SIG-M5 treated with dmso at 0.1 percent for 504 hours (cell line): ENCODE measurements around the gene HOXA11.

ENCODE experiments used
- DNase-seq: peaks from one replicate; lab custom pipeline; 2025; ENCODE audit not compliant: unreplicated experiment; lab: John Stamatoyannopoulos, UW

HOXA11 gene

DNA sequence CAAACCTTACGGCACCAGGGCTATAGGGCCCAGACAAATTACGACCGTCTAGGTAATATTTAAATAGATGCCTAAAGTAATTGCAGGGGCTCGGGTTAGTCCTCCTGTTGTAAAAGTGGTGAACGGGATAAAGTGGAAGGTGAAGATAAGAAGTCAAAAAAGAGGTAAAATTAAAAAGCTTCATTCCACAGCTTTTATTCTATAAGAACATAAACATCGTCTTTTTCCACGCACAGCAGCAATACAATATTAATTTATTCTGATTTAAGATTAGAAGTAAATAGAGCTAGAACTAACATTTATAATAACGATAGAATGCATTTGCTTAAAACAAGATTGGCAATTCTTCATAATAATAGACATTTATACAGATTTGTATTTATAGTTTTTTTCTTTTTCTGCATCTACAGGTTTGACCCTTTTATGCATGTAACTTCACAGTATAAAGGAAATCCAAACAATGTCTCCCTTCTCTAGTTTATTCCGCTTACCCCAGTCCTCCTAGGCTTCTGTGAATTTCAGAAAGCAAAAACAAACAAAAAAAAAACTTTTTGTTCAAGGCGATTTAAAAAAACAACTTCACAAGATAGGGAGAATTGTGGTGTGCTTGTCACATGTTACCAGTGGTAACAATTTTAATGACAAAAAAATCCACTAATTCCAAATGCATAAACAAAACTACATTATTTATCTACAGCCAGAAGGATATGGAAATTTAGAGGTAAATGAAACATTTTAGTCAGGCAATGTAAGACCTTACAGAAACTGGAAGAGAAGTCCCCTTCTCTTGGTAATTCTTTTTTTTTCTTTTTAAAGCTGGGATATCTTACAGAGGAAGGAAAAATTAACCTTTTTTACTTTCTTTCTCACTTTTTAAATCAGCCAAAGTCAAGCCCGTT lies 14.4 kb downstream of the HOXA11 start:
- DNase-seq: no peak

DNA sequence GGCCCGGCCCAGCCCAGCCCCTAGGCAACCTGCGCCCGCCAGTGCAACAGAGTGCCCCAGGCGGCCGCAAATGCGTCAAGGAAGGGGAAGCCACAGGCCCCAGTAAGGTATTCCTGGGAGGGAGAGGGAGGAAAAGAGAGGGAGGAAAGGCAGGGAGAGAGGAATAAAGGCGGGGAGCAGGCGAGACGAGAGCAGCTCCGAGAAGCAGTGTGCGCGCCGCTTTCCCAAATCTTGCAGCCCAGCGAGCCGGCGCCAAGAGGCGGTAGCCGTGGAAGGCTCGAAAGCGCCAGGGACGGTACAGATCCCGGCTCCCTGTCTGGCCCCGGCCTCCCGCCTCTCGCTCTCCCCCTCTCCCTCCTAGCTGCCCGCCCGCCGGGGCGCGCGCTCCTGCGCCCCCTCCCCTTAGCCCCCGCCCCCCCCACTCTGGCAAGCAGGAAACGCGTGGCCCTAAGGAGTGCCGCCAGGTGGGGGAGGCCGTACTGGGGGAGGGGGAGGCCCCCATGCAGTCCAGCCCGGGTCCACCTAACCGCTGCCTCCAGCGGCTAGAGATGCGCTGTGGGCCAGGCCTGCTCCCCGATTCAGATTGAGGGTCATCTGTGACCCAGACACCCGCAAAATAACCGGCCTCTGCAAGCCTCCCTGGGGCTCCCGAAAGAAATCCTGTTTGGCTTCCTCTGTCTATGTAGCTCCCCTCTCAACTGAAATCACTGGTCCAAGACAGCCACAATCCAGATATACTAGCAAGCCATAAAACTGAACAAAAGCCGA lies 15.2 kb downstream of the HOXA11 start:
- no peak for DNase-seq

DNA sequence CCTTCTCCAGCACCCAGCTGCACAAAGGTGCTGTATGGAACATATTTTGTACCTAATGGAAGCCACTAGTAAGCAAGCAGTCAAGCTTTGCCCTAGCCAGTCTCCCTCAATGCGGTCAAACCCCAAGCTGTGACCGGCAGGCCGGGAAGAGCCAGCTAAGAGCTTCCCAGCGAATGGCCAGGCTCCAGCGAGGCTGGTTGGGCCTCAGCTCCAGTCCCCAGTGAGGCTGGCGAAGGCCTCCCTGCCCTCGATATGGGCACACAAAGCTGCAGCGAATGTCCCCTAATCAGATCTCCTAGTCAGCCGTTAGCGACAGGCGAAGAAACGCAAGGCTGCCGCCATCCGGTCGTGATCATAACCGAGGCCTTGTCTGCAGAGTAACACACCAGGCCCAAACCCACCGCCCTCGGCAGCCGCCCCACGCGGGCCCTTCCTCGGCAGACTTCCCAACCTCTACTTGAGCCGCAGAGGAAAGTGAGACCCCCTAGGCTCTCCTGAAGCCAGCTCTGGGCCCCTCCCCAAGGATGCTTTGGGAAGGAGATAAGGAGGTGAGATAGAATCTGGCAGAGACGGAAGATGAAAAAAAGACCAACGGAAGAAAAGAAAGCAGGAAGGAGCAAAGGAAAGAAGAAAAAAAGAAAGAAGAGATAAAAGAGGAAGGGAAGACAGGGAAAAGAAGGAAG lies 16.6 kb downstream of the HOXA11 start:
- DNase-seq: no peak

DNA sequence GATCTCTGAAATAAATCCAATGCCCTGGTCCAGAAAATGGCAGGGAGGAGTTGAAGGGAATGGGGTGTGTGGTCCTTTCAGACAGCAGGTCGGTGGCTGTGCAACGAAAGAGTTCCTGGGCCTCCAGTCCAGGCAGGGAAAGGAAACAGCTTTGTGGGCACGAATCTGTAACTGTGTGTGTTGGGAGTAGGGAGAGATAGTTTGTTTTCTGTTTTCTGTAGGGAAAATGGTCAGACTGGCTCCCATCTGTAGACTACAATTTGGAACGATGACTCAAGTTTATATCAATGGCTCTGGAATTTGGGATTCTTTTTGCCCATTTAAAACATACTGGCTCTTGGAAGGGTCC lies 17.1 kb downstream of the HOXA11 start:
- DNase-seq: no peak

DNA sequence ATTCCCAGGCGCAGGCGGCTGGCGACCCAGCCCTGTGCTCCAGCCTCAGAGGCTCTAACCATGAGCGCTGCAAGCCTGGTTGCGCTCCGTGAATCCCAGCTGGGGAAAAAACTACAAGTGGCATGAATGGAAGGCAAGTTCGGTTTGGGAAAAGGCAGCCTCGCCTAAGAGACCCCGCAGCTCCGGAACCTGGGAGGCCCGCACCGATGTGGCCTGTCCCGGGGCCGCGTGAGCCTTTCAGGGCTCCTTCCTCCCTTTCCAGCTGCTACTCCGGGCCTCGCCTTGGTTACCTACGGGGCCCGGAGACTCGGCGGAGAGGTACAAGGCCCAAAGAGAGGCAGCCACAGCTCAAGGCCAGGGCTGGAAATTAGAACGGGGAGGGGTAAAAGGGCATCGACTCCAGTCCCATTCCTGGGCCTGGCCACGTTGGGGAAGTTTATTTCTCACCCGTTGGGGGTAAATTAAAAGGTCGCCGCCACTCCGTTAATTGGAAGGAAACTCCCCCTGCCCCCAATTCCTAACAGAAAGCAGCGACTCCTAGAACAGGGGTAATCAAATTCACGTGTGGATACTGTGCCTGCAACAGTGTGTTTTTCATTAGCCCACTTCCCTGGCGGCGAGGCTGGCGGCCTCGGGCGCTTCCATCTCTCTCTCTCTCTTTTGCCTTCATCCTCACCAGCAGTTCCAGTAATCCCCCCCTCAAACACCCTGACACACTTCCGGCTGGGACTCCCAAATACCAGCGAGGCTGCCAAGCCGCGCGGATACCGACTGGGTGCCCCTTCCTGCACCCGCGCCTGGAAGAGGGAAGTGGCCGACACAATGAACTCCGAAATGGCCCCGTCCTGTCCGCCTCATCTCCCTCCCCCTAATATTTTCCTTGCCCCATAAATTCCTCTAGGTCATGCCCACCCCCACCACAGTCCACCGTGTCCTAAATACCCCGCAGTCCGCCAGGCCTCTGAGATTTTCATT lies 18.2 kb downstream of the HOXA11 start:
- no peak for DNase-seq

DNA sequence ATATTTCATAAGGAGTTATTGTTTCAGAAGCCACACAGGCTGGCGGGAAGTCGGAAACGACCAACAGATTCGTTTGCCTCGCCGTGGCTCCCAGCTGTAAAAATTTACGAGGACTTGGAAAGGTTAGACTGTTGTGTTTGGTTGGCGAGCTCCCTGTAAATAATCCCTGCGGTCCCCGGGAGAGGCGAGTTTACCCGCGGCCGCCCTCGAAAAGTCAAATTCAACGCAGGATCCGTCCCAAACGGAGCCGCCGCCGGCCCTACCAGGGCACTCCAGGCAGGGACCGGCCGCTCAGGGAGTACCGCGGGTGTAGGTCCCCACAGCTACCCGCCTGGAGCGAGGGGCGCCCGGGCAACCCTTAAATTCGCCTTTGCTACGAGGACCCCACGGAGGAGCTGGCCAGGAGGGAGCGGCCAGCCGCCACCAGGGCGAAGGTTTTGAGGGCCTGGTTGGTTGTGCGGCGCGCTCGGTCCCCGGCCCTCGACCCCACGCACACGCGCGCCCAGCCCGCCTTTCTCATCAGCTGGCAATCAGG lies 19.0 kb downstream of the HOXA11 start:
- no peak for DNase-seq

DNA sequence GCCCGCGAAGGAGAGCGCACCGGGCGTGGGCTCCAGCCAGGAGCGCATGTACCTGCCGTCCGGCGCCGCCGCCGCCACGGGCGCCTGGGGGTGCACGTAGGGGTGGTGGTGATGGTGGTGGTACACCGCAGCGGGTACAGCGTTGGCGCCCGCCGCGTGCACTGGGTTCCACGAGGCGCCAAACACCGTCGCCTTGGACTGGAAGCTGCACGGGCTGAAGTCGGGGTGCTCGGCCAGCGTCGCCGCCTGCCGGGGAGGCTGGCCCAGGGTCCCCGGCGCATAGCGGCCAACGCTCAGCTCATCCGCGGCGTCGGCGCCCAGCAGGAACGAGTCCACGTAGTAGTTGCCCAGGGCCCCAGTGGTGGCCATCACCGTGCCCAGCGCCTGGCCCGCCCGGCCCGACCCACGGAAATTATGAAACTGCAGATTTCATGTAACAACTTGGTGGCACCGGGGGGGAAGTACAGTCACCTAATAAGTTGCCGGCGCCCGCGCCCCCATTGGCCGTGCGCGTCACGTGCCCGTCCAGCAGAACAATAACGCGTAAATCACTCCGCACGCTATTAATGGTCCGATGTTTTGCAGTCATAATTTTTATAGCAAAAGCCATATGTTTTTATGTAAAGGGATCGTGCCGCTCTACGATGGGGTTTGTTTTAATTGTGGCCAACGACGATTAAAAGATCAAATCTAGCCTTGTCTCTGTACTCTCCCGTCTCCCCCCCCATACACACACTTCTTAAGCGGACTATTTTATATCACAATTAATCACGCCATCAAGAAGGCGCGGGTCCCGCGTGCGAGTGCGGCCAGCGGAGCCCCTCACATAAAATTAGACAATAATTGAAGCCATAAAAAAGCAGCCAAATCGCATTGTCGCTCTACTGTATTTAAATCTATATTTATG lies 19.7 kb downstream of the HOXA11 start, which contains the start of gene HOXA9:
Gene HOXA9, minus strand, starts transcription at position 449 of the 907 bp plus-strand sequence. Its CDS starts 80 bp downstream, at position 369.
- DNase-seq: peak; percentile 24

DNA sequence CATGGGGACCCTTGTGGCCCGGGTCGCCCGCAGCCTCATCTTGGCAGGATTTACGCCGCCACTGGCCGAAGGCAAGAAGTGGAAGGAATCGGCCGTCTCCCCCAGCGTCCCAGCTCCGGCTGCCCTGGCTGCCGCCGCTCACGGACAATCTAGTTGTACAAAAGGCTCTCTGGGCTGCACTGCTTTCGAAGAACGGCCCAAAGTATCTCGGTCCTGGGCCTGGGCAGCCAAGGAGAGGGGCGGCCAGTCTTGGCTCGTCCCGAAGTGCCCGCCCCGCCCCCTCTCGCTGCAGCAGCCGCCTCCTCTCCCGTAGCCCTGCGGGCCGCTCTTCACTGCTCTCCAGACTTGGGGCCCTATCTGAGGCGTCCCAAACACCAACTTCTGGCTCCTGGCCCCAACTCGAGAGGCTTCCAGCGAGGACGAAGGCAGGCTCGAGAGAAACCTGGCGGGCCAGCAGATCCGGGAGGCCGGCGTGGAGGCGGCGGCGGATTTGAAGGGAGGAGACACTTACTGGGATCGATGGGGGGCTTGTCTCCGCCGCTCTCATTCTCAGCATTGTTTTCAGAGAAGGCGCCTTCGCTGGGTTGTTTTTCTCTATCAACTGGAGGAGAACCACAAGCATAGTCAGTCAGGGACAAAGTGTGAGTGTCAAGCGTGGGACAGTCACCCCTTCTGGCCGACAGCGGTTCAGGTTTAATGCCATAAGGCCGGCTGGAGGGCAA lies 20.5 kb downstream of the HOXA11 start:
- DNase-seq: no peak

DNA sequence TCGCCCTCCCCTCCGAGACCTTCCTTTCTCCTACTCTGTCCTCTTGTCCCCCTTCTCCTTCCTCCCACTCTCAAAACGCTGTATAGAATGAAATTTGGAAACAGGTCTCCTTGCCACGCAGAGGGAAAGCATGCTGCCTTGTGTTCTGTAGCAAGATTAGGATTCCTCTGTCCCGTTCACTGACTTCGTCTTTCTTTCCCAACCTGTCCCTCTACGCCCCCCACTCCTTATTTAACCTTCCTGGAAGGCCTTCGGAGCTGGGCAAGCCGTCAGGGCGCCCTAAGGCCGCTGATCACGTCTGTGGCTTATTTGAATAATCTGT lies 21.0 kb downstream of the HOXA11 start:
- no peak for DNase-seq

DNA sequence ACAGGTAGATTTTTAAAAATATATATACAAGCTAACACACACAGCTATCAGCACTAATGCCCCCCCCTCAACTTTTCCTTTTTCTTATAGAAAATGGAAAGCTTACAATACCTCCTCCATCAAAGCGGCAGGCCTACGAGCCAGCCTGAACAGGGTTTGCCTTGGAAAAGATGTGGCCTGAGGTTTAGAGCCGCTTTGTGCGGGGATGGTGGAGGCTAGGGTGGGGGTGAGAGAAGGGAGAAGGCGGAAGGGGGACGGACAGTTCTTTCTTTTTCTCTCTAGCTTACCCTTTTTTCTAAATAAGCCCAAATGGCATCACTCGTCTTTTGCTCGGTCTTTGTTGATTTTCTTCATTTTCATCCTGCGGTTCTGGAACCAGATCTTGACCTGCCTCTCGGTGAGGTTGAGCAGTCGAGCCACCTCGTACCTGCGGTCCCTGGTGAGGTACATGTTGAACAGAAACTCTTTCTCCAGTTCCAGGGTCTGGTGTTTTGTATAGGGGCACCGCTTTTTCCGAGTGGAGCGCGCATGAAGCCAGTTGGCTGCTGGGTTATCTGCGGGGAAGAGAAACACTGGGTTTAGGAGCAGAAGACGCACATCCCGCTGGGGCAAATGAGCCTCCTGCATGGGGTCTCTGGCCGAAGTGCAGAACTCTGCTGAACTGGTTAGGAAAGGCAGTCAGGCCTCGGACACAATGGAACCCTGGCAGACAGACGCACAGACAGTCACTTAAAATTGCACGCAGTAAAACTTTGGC lies 21.6 kb downstream of the HOXA11 start:
- DNase-seq: no peak

DNA sequence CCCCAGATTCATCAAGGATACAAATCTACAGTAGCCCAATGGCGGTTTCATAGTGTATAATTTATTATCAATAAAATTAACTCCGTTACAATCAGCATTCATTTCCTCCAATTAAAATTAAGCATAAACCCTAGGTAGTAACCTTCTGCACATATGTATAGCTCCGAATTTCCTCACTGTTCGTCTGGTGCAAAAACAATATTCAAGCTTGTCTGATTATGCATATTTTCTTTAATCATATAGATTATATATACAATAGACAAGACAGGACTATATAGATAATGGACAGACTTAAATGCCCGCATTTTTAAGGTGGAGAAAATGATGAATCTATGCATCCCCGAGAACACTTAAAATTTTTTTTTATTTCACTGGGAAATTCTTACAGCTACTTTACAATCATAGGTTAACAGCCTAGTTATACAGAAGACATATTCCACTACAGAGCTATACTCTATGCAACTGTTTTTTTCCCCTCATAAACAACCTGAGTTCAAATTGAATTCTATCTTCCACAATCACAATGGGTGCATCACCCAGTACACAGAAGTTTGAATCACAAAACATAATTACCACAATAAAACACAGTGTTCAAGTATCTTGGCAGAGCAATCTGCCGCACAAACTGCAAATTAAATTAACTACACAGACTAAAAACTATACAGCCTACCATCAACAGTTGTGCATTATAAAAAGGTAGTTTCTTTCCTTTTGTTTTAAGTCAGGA lies 22.3 kb downstream of the HOXA11 start:
- no peak for DNase-seq

DNA sequence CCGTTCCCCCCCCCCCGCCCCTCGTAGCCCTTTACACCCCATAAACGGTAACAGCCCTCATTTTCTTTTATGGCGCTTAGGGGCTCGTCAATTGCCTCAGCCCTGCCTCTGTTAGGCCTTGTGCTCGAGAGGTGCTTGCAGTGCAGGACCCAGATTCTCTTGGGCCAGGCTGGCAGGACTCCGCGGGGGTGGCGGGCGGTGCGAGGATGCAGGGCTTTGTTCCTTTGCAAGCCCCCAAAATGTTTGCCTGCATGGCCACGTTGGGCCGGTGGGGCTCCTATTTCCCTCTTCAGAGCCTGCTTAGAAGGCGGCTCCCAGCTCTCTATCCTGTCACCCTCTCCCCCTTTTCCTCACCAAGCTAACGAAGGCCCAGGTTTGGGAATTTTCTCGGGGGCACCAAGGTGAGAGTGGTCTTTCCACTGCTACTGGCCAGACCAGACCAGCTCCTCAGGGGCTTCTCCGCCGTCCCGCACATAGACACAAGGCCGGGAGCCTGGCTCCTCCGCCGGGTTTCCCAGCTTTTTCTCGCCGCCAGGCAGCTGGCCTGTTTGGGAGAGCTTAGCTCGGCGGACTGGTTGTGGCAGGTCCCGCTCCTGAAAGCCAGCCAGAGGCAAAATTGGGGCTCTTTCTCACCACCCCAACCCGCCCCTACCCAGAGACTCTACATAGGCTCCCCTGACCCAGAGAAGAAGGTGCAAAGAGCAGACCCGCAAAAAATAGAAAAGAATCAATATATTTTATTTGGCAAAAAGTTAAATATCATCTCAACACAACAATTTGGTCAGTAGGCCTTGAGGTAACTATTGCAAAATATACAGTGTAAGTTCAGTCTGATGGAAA lies 23.1 kb downstream of the HOXA11 start:
- no peak for DNase-seq

DNA sequence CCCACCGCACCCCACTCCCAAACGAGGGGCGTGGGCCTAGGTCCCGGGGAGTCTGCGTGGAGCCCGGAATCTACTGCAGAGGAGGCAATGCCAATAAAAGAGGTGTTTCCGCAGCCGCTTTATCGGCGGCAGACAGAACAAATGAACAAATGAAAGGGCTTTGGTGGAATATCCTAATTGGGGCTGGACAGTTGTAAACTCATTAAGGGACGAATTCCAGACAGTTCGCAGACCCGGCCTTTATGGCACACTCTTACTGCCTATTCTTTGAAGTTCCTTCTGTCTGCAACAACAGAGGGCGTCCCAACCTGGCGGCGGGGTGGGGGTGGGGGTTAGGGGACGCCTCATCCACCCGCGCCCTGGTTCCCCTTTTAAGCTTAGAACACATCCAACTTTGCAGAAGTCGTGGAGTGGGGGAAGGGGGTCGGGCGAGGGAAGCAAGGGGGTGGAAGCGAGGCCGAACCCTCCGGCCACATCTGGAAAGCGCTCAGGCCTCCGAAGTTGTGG lies 23.8 kb downstream of the HOXA11 start:
- peak; percentile 57 for DNase-seq

DNA sequence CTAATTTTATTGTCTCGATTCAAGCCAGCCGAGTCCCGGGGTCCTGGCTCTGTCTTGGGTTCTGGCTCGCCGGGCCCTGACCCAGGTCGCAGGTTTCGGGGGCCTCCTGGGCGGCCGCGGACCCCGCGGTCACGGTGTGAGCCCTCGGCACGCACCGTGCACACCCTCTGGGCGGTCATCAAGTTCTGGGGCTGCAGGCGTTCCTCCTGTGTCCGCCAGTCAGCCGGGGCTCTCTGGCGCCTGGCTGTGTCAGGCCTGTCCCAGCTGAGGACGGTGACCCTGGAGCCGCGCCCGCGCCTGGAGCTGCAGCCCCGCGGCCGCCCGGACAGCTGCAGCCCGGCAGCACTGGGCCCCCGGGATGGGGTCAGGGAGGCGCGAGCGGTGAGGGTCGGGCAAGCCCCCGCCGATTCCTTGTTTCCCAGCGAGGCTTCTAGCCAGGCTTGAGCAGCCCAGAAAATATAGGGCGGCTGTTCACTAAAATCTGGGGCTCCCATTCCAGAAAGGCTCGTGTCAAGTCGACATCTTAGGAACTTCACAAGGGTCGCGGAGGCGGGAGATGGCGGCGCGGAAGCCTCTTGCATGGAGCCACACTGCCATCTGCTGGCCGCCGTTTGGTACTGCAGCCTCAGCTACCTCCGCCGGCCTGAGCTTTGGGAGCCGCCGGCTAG lies 24.4 kb downstream of the HOXA11 start:
- peak; percentile 83 for DNase-seq

DNA sequence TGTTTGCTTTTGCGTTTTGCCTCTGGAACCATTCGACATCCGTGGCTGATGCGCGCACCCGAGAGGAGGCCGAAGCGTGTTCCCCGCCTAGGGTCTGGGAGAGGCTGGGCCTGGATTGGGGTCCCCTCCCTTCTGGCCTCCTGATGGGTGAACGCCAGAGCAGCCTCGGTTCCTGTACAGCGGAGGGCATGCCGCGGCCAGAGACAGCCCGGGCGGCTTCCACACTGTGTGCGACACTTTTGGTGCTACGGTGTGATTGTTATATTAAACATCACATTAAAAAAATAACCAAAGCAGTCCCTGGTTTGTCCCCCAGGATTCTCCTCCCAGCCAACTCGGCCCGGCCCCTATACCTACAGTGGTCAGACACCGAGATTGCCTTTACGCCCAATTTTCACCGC lies 24.9 kb downstream of the HOXA11 start:
- DNase-seq: no peak
